ENCODE measurements around the gene CHKB.

- TF ChIP-seq CTCF (IDR thresholded peaks at IDR 0.05 in 2 of 3, conservative IDR thresholded peaks at IDR 0.05 in 1 of 3; ENCODE audit: borderline replicate concordance in 1 of 3, insufficient read depth in 1 of 3, low read depth in 2 of 3, low read length in 2 of 3) (peak; percentile 36 to 77 (median 46)), SP1 (IDR thresholded peaks at IDR 0.05; ENCODE audit: low read depth) (no peak; the same call in 1 of the 2 replicates), JUND (IDR thresholded peaks at IDR 0.05) (no peak)
Observed at GRCh38 chr22:50613291-50613981, 30.8 kb upstream of the CHKB start.
